ENCODE measurements around the gene CFAP53. TPM values are rescaled to one million over a fixed set of nuclear protein-coding genes. Genes with fewer than 3 reads are reported as not detected.

CFAP53 gene
- total RNA-seq, 2 donors from 2014 or later = 0.37 to 0.66 TPM

DNA sequence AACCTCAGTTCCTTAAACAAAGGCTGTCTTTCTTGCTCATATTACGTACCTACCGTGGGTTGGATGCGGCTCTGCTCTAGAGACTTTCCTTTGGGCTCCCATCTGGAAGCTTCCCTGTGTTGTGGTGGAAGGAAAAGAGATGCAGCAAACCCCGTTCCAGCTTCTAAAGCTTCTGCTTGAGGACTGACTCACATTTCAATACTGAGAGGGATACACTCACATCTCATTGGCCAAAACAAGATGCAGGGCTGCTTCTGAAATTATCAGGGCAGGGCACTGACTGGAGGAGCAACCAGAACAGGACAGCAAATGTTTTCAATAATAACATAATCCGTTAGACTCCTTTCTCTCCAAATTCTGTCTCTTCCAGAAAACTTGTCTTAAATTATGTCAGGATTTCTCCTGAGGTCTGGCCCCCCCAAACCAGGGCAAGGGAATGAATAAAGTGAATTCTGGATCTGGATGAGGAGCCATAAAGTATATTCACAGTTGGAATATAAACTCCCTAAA lies 66.9 kb downstream of the CFAP53 start:
- Histone ChIP-seq H3K4me3 (ENCODE audit: low read length) (no peak overlapping the region), H3K36me3 (ENCODE audit: control insufficient read depth, insufficient read depth, low read length) (no peaks in the 10 kb centered on the region), H3K27me3 (ENCODE audit: control insufficient read depth, insufficient read depth, low read length, poor library complexity, severe bottlenecking) (peaks cover 28% of the 10 kb centered on the region), H3K9ac (ENCODE audit: extremely low read depth, low read length, poor library complexity, severe bottlenecking) (no peak overlapping the region), H3K4me1 (ENCODE audit: control insufficient read depth, insufficient read depth, low read length) (no peaks in the 10 kb centered on the region), H3K9me3 (ENCODE audit: control insufficient read depth, low read length) (peaks cover 9% of the 10 kb centered on the region), H3K27ac (ENCODE audit: low read depth, low read length) (no peak overlapping the region)
- no peak overlapping the region for H3K27ac Mint-ChIP-seq
- WGBS, 2 experiments (ENCODE audit: insufficient coverage in 1 of 2, insufficient read length in 1 of 2) = 90% methylated on average over 5 of the region's 5 CpGs; no CpG with 5 or more reads in 1 of the 2 experiments
- DNase-seq = no peak
- H3K27me3 Mint-ChIP-seq (ENCODE audit: insufficient read depth) = peaks cover 72% of the 10 kb centered on the region
- peaks cover 6% of the 10 kb centered on the region for H3K4me1 Mint-ChIP-seq
- H3K4me3 Mint-ChIP-seq = no peak overlapping the region
- no peaks in the 10 kb centered on the region for H3K36me3 Mint-ChIP-seq (ENCODE audit: low read depth)
- H3K9me3 Mint-ChIP-seq = peaks cover 4% of the 10 kb centered on the region
- TF ChIP-seq, protein P1, sequence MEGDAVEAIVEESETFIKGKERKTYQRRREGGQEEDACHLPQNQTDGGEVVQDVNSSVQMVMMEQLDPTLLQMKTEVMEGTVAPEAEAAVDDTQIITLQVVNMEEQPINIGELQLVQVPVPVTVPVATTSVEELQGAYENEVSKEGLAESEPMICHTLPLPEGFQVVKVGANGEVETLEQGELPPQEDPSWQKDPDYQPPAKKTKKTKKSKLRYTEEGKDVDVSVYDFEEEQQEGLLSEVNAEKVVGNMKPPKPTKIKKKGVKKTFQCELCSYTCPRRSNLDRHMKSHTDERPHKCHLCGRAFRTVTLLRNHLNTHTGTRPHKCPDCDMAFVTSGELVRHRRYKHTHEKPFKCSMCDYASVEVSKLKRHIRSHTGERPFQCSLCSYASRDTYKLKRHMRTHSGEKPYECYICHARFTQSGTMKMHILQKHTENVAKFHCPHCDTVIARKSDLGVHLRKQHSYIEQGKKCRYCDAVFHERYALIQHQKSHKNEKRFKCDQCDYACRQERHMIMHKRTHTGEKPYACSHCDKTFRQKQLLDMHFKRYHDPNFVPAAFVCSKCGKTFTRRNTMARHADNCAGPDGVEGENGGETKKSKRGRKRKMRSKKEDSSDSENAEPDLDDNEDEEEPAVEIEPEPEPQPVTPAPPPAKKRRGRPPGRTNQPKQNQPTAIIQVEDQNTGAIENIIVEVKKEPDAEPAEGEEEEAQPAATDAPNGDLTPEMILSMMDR (conservative IDR thresholded peaks at IDR 0.05) = no peak

DNA sequence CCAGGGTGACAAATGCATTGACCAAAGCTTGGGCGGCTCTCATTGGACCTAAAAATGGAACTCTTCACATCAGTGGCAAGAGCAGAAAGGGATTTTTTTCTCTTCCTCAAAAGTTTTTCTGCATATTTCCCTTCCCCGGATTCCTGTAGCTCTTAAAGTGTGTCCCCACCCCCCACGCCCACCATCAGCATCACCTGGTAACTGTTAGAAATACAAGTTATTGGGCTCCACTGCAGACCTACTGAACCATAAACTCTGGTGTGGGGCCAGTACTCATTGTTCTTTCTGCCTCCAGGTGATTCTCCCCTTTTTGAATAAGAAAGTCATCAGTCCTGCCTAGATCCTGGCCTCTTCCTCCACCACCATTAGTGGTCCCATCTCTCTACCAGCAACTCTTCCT lies 70.0 kb downstream of the CFAP53 start:
- Histone ChIP-seq H3K9ac (ENCODE audit: extremely low read depth, low read length, poor library complexity, severe bottlenecking) (no peak overlapping the region), H3K27ac (ENCODE audit: low read depth, low read length) (no peak overlapping the region), H3K4me3 (ENCODE audit: low read length) (no peak overlapping the region), H3K4me1 (ENCODE audit: control insufficient read depth, insufficient read depth, low read length) (peaks cover 6% of the 10 kb centered on the region), H3K36me3 (ENCODE audit: control insufficient read depth, insufficient read depth, low read length) (no peaks in the 10 kb centered on the region), H3K9me3 (ENCODE audit: control insufficient read depth, low read length) (peaks cover 6% of the 10 kb centered on the region), H3K27me3 (ENCODE audit: control insufficient read depth, insufficient read depth, low read length, poor library complexity, severe bottlenecking) (peaks cover 60% of the 10 kb centered on the region)
- Mint-ChIP-seq H3K4me3 (no peak overlapping the region), H3K27ac (no peak overlapping the region), H3K36me3 (ENCODE audit: low read depth) (no peaks in the 10 kb centered on the region), H3K27me3 (ENCODE audit: insufficient read depth) (peaks cover 82% of the 10 kb centered on the region), H3K4me1 (peaks cover 12% of the 10 kb centered on the region), H3K9me3 (peaks cover 4% of the 10 kb centered on the region)
- WGBS, 2 experiments (ENCODE audit: insufficient coverage in 1 of 2, insufficient read length in 1 of 2) = 80 to 89% methylated on average over 3 of the region's 3 CpGs
- TF ChIP-seq, protein P1 (conservative IDR thresholded peaks at IDR 0.05) = no peak
- DNase-seq = no peak

DNA sequence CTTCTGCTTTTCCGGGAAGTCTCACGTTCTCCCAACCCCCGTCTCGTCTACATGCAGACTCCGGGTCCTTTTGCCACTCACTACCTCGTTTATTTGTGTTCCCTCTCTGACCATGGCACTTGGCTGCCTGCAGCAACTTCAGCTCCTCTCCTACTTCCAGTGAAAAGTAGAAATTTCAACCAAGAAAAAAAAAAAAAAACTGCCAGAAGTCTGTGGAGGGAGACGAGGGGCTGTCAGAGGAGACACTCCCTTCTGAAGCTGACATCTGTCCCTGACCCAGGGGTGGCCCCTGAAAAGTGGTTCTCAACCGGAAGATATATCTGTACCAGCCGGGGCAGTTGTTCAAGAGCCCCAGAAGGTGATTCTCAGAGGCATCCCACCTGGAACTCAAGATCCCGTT lies 70.6 kb downstream of the CFAP53 start:
- Mint-ChIP-seq H3K4me3 (peak overlapping the region; percentile 64), H3K36me3 (ENCODE audit: low read depth) (no peaks in the 10 kb centered on the region), H3K4me1 (peaks cover 12% of the 10 kb centered on the region), H3K27me3 (ENCODE audit: insufficient read depth) (peaks cover 84% of the 10 kb centered on the region), H3K9me3 (no peaks in the 10 kb centered on the region), H3K27ac (no peak overlapping the region)
- Histone ChIP-seq H3K9ac (ENCODE audit: extremely low read depth, low read length, poor library complexity, severe bottlenecking) (no peak overlapping the region), H3K9me3 (ENCODE audit: control insufficient read depth, low read length) (peaks cover under 1% of the 10 kb centered on the region), H3K27me3 (ENCODE audit: control insufficient read depth, insufficient read depth, low read length, poor library complexity, severe bottlenecking) (peaks cover 65% of the 10 kb centered on the region), H3K4me3 (ENCODE audit: low read length) (peak overlapping the region; percentile 71), H3K36me3 (ENCODE audit: control insufficient read depth, insufficient read depth, low read length) (no peaks in the 10 kb centered on the region), H3K4me1 (ENCODE audit: control insufficient read depth, insufficient read depth, low read length) (peaks cover 6% of the 10 kb centered on the region), H3K27ac (ENCODE audit: low read depth, low read length) (no peak overlapping the region)
- TF ChIP-seq, protein P1 (conservative IDR thresholded peaks at IDR 0.05) = no peak
- WGBS, 2 experiments (ENCODE audit: insufficient coverage in 1 of 2, insufficient read length in 1 of 2) = 42 to 55% methylated on average over 8 to 10 of the region's 10 CpGs
- no peak for DNase-seq
